Karpas-422 (cell line): ENCODE data around the gene POLA1. TPM values are rescaled to one million over a fixed set of nuclear protein-coding genes. Genes with fewer than 3 reads are reported as not detected.

Experiments used
- DNase-seq: peaks from one replicate; pipeline ENCODE4 v3.0.0-alpha.2; 2015
- H2AFZ ChIP-seq: fragments of 200-600 bp; sonication (generic); 2 replicates; pipeline ENCODE4 v1.6.1; 2014; ENCODE audit warnings: antibody characterized with exemption, low read length, mixed read lengths
- H3K27ac ChIP-seq: fragments of 200-600 bp; sonication (generic); 2 replicates; pipeline ENCODE4 v1.5.1; 2014; ENCODE audit warnings: mild to moderate bottlenecking, low read length, moderate library complexity
- H3K27me3 ChIP-seq: fragments of 200-600 bp; sonication (generic); 2 replicates; pipeline ENCODE4 v1.6.1; 2014; ENCODE audit warnings: low read length, mixed read lengths
- H3K36me3 ChIP-seq: fragments of 200-600 bp; sonication (generic); 2 replicates; pipeline ENCODE4 v1.6.1; 2014; ENCODE audit warnings: low read length, mixed read lengths; ENCODE audit not compliant: insufficient read depth
- H3K4me1 ChIP-seq: fragments of 200-600 bp; sonication (generic); 2 replicates; pipeline ENCODE4 v1.6.1; 2014; ENCODE audit warnings: mild to moderate bottlenecking, low read length, mixed read lengths
- H3K4me2 ChIP-seq: fragments of 200-600 bp; sonication (generic); 2 replicates; pipeline ENCODE4 v1.6.1; 2014; ENCODE audit warnings: low read length, low read depth, mild to moderate bottlenecking; ENCODE audit not compliant: poor library complexity, severe bottlenecking
- H3K4me3 ChIP-seq: fragments of 200-600 bp; sonication (generic); 2 replicates; pipeline ENCODE4 v1.5.1; 2014; ENCODE audit warnings: mild to moderate bottlenecking, antibody characterized with exemption, low read length, mixed read lengths
- H3K79me2 ChIP-seq: fragments of 200-600 bp; sonication (generic); 2 replicates; pipeline ENCODE4 v1.6.1; 2014; ENCODE audit warnings: mild to moderate bottlenecking, low read length, mixed read lengths
- H3K9ac ChIP-seq: fragments of 200-600 bp; sonication (generic); 2 replicates; pipeline ENCODE4 v1.6.0; 2014; ENCODE audit warnings: low read length
- H3K9me2 ChIP-seq: fragments of 200-600 bp; sonication (generic), shearing (Covaris generic); replicated peaks from 2 replicates; pipeline ENCODE4 v1.6.0; 2014; ENCODE audit warnings: mild to moderate bottlenecking, low read length, moderate library complexity; ENCODE audit not compliant: insufficient read depth
- H3K9me3 ChIP-seq: fragments of 300-700, 200-600 bp; sonication (generic); 2 replicates; pipeline ENCODE4 v1.6.1; 2014; ENCODE audit warnings: low read length, mixed read lengths
- H4K20me1 ChIP-seq: fragments of 200-600 bp; sonication (generic); 2 replicates; pipeline ENCODE4 v1.6.1; 2014; ENCODE audit warnings: mild to moderate bottlenecking, antibody characterized with exemption, low read length, low read depth; ENCODE audit not compliant: insufficient read depth
- total RNA-seq: library from RNA; depleted of rRNA; stranded (reverse); fragments of >200 nt; shearing (Covaris generic); gene quantifications from 2 replicates; pipeline ENCODE4 v1.2.3, GENCODE V29; 2014; ENCODE audit warnings: low replicate concordance

POLA1 gene
- total RNA-seq, 1 experiment from 2014 or later, result 26.7 TPM

DNA sequence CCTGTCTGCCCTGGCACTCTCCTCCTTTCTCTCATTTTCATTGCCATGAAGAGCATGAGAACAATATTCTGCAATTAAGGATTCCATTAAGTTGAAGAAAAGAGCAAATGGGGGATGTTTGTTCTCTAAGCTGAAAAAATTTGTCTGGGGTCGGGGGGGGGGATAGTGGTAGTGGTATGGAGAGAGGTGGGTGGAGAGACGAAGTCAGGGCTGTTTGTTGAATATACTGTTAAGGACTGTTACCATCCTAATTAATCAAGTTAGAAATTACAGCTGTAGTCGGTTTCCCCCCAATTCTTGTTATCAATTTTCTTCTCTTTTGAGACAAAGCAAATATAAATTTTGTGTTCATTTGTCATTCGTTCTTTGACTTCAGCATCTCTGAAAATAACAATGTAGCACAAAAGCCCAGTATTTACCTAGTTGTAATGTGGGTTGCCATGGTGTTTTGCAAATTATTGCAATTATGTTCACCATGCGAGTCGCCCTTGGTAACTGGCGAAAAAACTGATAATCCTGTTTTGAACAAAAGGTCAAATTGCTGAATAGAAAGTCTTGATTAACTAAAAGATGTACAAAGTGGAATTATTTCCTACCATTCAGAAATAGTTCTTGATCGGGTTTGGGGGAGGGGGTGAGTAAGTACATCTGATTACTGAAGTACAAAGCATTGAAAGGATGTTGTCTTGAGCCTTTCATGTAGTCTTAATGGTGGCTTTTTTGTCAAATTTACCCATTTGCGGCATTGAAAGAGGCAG is 183.0 kb downstream of the POLA1 start:
- Histone ChIP-seq H3K9ac (no peak overlapping the region), H2AFZ (no peak overlapping the region), H3K4me1 (no peaks in the 10 kb centered on the region)

DNA sequence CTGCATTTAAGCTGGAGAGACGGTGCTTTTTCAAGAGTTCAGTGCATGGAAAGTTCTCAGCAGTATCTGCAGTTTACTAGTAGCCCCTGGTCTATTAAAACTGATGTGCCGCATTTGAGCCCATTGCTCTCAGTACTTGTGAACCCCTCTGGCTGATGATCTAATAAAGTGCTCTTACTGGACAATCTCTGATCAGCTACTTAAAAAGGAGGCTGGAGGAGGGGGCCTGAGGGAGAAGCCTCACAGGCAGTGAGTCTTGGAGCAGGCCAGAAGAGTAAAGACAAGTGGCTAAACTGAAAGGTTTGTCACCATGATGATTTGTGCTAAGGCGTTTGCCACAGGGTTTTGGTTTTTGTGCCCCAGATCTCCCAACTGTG is 183.6 kb downstream of the POLA1 start:
- H3K4me3 ChIP-seq, result no peak overlapping the region
- H3K9ac ChIP-seq, result no peak overlapping the region
- no peaks in the 10 kb centered on the region for H3K9me2 ChIP-seq
- H3K27ac ChIP-seq, result no peak overlapping the region
- H3K36me3 ChIP-seq, result no peaks in the 10 kb centered on the region
- H3K9me3 ChIP-seq, result no peaks in the 10 kb centered on the region
- no peaks in the 10 kb centered on the region for H3K27me3 ChIP-seq
- DNase-seq, result no peak
- no peaks in the 10 kb centered on the region for H3K4me1 ChIP-seq
- no peaks in the 10 kb centered on the region for H3K79me2 ChIP-seq
- H2AFZ ChIP-seq, result no peak overlapping the region
- H3K4me2 ChIP-seq, result no peak overlapping the region
- H4K20me1 ChIP-seq, result no peaks in the 10 kb centered on the region

More for the DNA sequence above, 183.0 kb downstream of the POLA1 start:
- H3K36me3 ChIP-seq, result no peaks in the 10 kb centered on the region
- H3K4me2 ChIP-seq, result no peak overlapping the region
- H4K20me1 ChIP-seq, result no peaks in the 10 kb centered on the region
- H3K27me3 ChIP-seq, result no peaks in the 10 kb centered on the region
- H3K27ac ChIP-seq, result no peak overlapping the region
- H3K9me2 ChIP-seq, result no peaks in the 10 kb centered on the region
- H3K79me2 ChIP-seq, result no peaks in the 10 kb centered on the region
- DNase-seq, result no peak
- no peaks in the 10 kb centered on the region for H3K9me3 ChIP-seq
- H3K4me3 ChIP-seq, result no peak overlapping the region

DNA sequence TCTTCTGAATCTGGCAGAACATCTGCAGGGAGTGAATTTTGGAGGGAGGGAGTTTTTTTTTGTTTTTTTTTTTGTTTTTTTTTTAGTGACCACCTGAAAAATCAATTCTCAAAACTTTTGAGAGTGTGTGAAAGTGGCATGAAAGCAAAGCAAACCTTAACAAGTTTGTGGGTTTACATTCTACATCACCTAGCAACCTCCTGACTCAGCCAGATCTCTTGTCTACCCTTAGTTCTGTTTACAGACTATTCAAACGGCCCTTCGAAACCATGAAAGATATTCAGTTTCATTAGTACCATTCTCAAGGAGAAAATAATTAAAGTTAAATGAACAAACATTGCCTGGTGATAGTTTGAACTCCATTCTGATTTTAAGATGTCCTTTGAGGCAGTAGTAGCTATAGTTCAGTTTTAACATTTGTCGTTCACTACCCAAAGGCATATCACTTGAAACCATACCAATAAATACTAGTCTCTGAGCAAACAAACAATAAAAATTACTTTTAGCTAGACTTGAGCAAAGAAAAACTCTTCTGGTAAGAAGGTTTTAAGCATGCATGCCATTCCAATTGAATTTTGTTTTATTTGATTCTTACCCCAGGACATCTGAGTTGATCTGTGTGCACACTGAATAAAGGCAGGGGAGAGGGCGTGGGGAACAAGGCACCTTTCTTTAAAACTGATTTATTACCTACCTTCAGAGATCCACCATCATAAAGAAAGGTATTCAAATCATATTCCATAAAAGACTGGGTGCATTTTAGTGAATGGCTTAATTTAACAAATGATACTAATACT is 184.3 kb downstream of the POLA1 start:
- Histone ChIP-seq H3K9ac (no peak overlapping the region), H3K27me3 (no peaks in the 10 kb centered on the region), H2AFZ (no peak overlapping the region), H3K4me3 (no peak overlapping the region), H3K4me2 (no peak overlapping the region), H3K9me2 (no peaks in the 10 kb centered on the region), H4K20me1 (no peaks in the 10 kb centered on the region), H3K36me3 (no peaks in the 10 kb centered on the region), H3K27ac (no peak overlapping the region), H3K79me2 (no peaks in the 10 kb centered on the region), H3K9me3 (no peaks in the 10 kb centered on the region), H3K4me1 (no peaks in the 10 kb centered on the region)
- no peak for DNase-seq

DNA sequence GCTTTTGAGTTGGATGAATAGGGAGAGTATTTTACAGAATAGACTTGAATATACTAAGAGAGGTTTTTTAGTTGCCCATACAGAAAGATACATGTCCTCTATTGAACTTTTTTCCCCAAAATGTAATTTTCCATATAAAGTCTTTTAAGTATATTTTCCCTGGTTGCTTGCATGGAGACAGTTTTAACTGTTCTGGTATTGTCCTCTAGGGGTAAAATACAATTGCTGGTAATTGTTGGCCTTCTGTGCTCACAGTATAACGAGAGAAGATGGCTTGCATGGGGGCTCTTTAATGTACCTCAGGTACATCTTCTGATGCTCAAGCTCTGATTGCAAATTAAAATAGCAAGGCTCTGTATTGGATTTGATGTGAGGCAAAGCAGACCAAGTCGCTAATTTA is 186.0 kb downstream of the POLA1 start:
- H3K27ac ChIP-seq, result no peak overlapping the region
- H3K9ac ChIP-seq, result no peak overlapping the region
- H4K20me1 ChIP-seq, result no peaks in the 10 kb centered on the region
- DNase-seq, result no peak
- H3K79me2 ChIP-seq, result no peaks in the 10 kb centered on the region
- no peaks in the 10 kb centered on the region for H3K4me1 ChIP-seq
- H3K36me3 ChIP-seq, result no peaks in the 10 kb centered on the region
- no peak overlapping the region for H3K4me3 ChIP-seq
- H3K9me2 ChIP-seq, result no peaks in the 10 kb centered on the region
- no peaks in the 10 kb centered on the region for H3K9me3 ChIP-seq
- no peak overlapping the region for H3K4me2 ChIP-seq
- no peak overlapping the region for H2AFZ ChIP-seq
- no peaks in the 10 kb centered on the region for H3K27me3 ChIP-seq

DNA sequence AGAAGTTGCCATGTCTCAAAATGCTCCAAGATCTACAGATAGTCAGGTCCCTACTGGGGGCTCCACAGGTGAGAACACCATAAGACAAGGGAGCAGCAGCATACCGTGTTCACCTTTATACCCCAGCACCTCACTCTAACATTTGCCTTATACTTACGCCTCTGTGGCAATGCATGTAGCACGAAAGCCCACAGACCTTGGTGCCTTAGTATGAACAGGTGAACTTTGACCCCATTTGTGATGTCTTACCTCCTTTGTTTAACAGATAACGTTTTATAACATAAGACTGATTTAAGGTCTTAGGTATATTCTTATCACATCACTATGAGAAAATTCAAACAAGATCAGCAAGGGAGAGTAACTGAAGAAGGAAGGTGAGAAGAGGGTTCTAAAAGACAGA is 193.2 kb downstream of the POLA1 start:
- H3K79me2 ChIP-seq, result no peaks in the 10 kb centered on the region
- no peaks in the 10 kb centered on the region for H3K4me1 ChIP-seq
- no peaks in the 10 kb centered on the region for H3K27me3 ChIP-seq
- H3K4me3 ChIP-seq, result no peak overlapping the region
- H2AFZ ChIP-seq, result no peak overlapping the region
- H3K4me2 ChIP-seq, result no peak overlapping the region
- H3K9ac ChIP-seq, result no peak overlapping the region
- H3K9me3 ChIP-seq, result no peaks in the 10 kb centered on the region
- DNase-seq, result no peak
- 0 out of 2 replicates have a peak, but pooled peaks cover 3% of the 10 kb centered on the region for H3K36me3 ChIP-seq
- no peaks in the 10 kb centered on the region for H4K20me1 ChIP-seq
- H3K27ac ChIP-seq, result no peak overlapping the region
- no peaks in the 10 kb centered on the region for H3K9me2 ChIP-seq

DNA sequence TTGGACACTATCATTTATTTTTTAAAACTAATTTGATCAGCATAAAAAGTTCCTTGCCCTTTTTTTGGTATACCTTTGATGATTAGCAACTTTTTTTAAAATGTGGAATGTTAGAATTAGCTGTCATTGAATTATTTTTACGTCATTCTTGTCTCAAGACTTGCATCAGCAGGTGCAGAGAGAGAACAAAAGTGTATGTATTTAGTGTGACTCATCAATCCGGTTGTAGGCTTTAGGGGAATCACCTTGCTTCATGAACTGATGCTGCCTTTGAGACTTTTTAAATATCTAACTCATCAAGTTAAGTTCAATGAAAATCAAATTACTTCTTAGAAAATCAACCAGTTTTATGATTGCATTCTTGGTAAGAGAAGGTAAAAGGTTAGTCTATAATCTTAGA is 197.0 kb downstream of the POLA1 start:
- H2AFZ ChIP-seq, result no peak overlapping the region
- no peaks in the 10 kb centered on the region for H3K9me2 ChIP-seq
- no peak overlapping the region for H3K4me2 ChIP-seq
- H3K9me3 ChIP-seq, result peaks cover 5% of the 10 kb centered on the region; the same call in 1 of the 2 replicates
- H3K79me2 ChIP-seq, result no peaks in the 10 kb centered on the region
- no peaks in the 10 kb centered on the region for H3K4me1 ChIP-seq
- no peaks in the 10 kb centered on the region for H3K27me3 ChIP-seq
- H3K4me3 ChIP-seq, result no peak overlapping the region
- H3K36me3 ChIP-seq, result peaks cover 12% of the 10 kb centered on the region; the same call in 1 of the 2 replicates
- no peak overlapping the region for H3K27ac ChIP-seq
- H4K20me1 ChIP-seq, result no peaks in the 10 kb centered on the region
- no peak for DNase-seq
- H3K9ac ChIP-seq, result no peak overlapping the region

DNA sequence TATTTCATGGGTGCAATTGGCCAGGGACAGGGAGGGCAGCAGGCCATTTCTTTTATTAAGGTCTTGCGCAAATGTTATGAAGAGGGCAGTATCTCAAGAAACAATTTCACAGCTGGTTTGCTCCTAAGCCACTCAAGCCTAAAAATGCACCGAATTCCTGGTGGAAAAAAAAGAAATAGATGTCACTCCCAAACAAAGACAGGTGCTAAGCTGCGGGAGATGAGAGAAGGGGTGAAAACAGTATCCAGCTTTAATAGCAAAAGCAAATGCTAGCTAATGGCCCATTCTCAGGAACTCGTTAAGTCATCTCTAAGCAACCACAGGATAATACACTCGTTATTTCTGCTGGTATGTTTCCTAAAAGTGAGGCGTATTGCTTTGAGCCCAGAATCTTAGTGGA is 205.7 kb downstream of the POLA1 start:
- H3K9me3 ChIP-seq, result no peaks in the 10 kb centered on the region
- no peak overlapping the region for H3K4me3 ChIP-seq
- no peak for DNase-seq
- no peaks in the 10 kb centered on the region for H3K36me3 ChIP-seq
- no peak overlapping the region for H3K27ac ChIP-seq
- H3K27me3 ChIP-seq, result no peaks in the 10 kb centered on the region
- no peaks in the 10 kb centered on the region for H3K4me1 ChIP-seq
- no peaks in the 10 kb centered on the region for H3K79me2 ChIP-seq
- no peak overlapping the region for H3K4me2 ChIP-seq
- H2AFZ ChIP-seq, result no peak overlapping the region
- no peak overlapping the region for H3K9ac ChIP-seq
- no peaks in the 10 kb centered on the region for H3K9me2 ChIP-seq
- H4K20me1 ChIP-seq, result no peaks in the 10 kb centered on the region

DNA sequence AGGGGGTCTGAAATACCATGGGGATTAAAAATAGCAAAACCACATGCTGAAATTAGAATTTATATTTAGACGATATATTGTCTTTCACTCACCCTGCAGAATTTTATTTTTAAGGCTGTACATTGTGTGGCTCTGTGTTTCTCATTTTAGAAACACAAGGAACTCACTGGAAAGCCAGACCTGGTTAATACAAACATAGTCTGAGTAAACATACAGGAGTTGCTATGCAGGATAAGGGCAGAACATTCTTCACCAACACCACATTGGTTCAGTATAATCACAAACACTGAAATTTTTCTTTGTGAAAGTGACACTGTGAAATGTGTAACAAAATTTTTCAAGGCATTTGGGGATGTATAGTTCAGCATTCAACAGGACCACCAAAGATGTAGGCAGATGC is 206.5 kb downstream of the POLA1 start:
- no peak overlapping the region for H3K27ac ChIP-seq
- H3K36me3 ChIP-seq, result no peaks in the 10 kb centered on the region
- H3K79me2 ChIP-seq, result no peaks in the 10 kb centered on the region
- H3K9me3 ChIP-seq, result no peaks in the 10 kb centered on the region
- no peaks in the 10 kb centered on the region for H3K4me1 ChIP-seq
- no peak for DNase-seq
- no peaks in the 10 kb centered on the region for H4K20me1 ChIP-seq
- no peak overlapping the region for H3K4me2 ChIP-seq
- no peak overlapping the region for H2AFZ ChIP-seq
- H3K4me3 ChIP-seq, result no peak overlapping the region
- H3K9me2 ChIP-seq, result no peaks in the 10 kb centered on the region
- no peaks in the 10 kb centered on the region for H3K27me3 ChIP-seq
- H3K9ac ChIP-seq, result no peak overlapping the region
